Urothelium cell line (cell line): Measurements from ENCODE around the gene IL6R.

Experiments
- DNase-seq: peaks from one replicate; pipeline ENCODE4 v3.0.0; 2011; ENCODE audit warnings: low spot score, mixed read lengths
- FAIRE-seq: peaks from 2 replicates; lab custom pipeline; 2011; peaks lifted over from hg19 to GRCh38; lab: Jason Lieb, UNC

Gene IL6R

DNA sequence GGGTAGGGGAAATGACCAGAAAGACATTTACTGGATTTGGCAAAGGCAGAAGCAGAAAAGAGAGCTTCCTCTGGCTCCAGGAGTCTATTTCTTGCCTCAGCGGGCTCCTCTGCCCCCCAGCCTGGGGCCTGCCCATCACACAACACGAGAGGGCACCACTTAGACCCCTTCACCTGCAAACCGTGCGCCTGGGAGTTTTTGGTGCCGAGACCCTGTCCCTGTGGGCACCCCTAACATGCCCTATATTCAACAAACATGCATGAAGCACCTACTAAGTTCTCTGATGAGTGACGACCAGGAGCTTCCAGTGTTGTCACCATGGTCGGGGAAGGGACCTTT is 18.8 kb downstream of the IL6R start:
- DNase-seq (no peak), FAIRE-seq (no peak)

DNA sequence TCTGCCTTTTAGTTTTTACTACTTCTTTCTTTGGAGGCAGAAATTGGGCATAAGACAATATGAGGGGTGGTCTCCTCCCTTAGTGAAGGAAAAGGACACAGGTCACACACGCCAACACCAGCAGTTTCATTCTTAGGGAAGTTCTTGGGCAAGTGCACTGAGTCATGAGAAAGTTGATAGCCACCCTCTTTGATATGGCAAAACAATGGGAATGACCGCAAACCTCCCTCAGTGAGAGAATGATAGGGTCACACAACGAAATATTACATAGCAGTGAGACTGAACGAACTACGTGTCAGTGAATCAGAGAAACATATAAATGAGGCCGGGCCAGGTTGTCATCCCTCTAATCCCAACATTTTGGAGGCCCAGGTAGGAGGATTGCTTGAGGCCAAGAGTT is 20.0 kb downstream of the IL6R start:
- DNase-seq: no peak

DNA sequence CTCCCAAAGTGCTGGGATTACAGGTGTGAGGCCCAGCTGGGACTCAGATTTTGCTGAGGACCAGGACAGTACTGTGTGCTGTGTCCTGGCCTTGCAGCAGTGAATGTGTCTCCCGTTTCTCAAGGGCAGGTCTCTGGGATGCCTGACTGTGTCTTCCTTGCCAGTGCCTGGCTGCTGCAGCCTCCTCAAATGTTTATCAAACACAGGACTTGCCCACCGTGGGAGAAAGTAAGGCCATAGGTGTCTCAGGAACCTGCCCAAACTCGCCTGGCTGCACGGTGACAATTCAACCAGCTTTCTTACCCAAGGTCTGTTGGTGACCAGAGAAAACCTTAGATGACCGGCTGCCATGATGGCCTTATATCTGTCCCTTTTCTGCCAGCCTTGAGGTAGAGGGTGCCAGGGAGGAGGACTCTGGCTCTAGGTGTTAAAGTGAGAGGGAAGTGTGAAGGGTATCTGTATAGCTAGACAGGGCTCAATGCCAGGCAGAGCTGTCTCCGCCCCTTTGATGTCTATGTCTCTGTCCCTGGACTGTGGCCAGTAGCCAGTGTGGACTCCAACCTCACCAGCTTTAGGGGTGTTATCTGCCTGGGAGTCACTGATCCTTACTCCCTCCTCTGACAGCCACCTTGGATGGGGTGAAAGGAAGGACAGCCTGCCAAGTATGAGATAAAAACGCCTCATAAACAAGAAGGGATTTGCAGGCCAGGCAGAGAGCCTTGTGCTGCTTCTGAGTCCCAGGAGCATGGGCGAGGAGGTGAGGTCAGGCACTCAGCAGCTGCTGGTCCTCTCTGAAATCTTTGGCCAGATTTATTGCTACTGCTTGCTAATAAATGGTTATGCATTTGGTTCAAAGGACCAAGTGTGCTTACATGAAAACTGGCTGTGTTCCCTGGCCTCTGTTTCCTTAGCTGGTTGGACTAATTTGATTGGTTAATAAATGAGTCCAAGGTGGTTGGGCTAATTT is 22.3 kb downstream of the IL6R start:
- FAIRE-seq (no peak), DNase-seq (no peak)

More for the DNA sequence above, 20.0 kb downstream of the IL6R start:
- FAIRE-seq: no peak

DNA sequence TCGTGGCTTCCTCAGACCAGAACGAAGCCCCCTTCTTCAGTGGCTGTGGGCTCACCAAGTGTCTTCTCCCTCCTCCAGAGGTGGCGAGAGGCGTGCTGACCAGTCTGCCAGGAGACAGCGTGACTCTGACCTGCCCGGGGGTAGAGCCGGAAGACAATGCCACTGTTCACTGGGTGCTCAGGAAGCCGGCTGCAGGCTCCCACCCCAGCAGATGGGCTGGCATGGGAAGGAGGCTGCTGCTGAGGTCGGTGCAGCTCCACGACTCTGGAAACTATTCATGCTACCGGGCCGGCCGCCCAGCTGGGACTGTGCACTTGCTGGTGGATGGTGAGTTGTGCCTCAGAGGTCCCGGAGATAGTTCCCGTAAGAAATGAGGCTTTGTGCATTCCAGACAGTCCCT is 24.0 kb downstream of the IL6R start:
- FAIRE-seq: no peak

DNA sequence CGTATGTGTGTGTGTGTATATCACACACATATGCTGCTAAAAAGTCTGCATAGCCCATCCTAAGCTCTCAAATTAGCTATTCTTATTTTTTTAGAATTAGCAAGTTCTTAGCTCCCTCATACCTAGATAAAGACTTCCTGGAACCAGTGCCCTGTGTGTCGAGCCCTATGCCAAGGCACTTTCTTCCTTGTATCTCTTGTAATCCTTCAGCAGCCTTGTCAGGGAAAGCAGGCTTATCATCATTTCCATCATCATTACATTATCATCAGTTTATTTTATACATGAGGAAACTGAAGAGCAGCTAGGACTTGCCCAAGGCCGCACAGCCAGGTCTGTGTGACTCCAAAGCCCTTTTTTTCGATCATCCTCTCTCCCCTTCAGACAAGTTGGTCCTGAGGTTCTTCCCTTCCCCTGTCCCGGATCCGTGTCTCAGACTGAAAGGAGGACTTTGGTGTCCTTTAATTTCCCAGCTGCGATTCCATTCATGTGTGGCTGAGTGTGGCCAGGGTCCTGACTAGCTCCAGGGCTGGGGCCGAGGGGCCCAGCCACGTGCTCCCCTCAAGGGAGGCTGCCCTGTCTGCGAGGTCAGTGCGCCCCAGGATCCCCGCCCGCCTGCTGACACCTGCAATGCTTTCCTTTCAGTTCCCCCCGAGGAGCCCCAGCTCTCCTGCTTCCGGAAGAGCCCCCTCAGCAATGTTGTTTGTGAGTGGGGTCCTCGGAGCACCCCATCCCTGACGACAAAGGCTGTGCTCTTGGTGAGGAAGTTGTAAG is 24.9 kb downstream of the IL6R start:
- DNase-seq (no peak), FAIRE-seq (no peak)

More for the DNA sequence above, 24.0 kb downstream of the IL6R start:
- no peak for DNase-seq

DNA sequence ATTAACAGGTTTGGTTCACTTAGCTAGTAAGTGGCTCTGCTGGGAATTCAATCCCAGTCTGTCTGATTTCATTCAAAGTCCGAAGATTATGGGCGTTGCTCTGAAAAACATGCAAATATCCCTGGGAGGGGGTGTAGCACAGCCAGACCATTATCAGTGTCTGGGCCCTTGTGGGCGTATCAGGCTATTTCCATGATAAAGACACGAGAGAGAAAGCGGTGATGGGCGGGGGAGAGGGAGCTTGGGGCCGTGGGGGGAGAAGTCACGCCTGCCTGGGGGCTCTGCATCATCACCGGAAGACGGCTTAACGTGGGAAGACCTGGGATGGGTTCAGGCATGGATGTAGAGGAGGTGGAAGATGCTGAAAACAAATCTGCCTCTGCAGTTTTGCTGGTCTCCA is 25.8 kb downstream of the IL6R start:
- no peak for FAIRE-seq
- no peak for DNase-seq

DNA sequence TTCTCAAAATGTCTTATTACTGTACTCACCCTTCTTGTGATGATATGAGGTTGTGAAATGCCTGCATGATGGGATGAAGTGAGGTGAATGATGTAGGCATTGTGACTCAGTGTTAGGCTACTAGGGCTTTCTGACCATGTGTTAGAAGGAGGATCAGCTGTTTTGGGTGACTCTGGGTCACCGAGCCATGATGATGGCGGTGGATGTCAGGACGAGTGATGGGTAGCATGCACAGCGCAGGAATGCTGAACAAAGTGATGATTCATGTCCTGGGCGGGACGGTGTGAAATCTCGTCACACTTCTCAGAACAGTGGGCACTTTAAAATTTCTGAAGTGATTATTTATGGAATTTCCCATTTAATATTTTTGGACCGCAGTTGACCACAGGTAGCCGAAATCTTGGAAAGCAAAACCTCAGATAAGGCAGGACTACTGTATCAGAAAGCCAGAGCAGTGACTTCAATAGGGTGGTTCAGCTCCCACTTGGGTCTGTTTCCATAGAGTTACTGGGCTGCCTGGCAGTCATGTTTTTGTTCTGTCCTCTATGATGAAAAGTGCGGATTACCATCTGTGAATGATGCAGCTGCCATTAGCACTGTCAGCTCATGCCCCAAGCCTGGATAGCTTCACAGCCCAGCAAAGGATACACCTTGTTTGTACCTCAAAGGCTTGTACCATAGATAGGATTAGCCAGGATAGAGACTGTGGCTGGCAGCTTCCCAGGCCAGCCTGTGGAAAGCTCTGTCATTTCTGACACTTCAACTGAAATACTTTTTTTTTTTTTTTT is 26.6 kb downstream of the IL6R start:
- FAIRE-seq: peak; percentile 84
- peak; percentile 78 for DNase-seq

DNA sequence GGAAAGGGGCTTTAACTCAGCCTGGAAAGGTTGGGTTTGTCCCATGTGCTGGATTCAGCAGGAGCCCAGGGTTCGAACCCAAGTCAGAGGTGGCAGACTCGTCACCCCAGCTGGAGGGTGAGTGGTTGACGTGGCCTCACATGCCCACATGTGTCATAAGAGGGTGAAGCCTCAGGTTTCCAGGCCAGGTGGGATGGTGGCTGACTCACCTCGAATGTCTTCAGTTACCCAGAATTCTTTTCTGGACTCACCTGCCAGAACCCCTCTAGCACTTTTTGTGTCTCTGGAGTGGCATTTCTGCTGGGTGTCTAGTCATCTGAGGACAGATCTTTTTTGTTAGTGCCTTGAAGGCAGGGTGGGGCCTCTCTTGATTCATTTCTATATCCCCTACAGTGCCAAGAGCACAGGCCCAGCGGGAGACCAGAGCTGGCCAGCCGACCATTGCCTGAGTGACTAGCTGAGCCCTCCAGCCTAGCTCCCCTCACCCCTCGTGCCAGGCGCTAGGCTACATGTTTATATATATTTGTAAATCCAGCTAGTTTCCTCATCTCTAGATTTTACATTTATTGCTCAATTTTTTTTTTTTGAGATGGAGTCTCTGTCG is 28.1 kb downstream of the IL6R start:
- DNase-seq (no peak), FAIRE-seq (no peak)

DNA sequence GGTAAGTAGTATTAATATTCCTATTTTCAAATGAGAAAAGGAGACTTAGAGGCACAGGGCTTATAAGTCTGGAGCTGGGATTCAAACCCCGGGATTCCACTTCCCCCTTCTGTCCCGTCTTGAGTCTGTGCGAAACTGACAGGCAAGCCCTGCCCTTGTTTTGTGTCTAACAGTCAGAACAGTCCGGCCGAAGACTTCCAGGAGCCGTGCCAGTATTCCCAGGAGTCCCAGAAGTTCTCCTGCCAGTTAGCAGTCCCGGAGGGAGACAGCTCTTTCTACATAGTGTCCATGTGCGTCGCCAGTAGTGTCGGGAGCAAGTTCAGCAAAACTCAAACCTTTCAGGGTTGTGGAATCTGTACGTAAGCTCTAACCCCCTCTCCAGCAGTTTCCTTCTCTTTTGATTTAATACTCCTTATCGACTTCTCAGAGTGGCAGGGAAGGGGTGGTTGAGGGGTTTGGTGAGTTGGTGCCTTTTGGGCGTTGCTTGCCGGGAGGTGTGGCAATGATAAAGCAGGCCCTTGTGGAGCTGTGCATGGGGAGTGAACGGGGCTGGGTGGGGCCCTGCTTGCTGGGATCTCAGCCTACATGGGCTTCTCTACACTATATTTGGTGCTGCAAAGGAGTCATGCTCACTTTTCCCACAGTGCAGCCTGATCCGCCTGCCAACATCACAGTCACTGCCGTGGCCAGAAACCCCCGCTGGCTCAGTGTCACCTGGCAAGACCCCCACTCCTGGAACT is 29.4 kb downstream of the IL6R start:
- FAIRE-seq: no peak
- no peak for DNase-seq

DNA sequence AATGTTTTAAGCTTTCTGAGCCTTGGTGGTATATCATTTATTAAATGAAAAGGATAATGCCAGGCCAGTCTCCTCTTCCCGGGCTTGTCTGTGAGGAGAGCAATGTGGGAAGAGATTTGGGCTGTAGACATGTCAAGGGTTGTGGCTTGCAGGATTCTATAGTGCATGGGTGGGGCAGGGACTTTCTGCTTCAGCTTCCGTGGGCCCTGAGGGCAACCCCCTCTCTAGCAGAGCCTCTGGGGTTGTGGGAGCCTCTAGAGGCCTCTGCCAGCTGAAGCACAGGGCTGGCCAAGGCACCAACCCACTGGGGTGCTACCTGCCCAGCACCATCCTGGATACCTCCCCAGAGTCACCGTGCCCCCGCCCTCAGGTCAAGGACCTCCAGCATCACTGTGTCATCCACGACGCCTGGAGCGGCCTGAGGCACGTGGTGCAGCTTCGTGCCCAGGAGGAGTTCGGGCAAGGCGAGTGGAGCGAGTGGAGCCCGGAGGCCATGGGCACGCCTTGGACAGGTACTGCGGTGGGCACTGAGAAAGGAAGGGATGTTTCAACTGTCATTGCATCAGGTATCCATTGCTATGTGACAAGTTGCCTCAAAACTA is 30.6 kb downstream of the IL6R start:
- DNase-seq (no peak), FAIRE-seq (no peak)

DNA sequence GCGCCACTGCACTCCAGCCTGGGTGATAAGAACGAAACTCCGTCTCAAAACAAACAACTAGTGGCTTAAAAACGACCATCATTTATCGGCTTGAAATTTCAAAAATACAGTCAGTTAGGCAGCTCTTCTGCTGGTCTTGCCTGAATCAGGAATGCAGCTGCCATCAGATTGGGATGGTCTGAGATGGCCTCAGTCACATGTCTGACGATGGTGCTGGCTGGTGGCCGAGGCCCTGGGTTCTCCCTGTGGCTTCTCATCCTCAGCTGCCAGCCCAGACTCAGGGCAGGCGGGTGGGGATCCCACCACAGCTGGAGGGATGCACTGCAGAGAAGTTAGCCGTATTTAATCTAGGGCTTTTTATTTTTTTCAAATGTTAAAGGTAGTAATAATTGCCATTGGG is 31.3 kb downstream of the IL6R start:
- FAIRE-seq (no peak), DNase-seq (no peak)

DNA sequence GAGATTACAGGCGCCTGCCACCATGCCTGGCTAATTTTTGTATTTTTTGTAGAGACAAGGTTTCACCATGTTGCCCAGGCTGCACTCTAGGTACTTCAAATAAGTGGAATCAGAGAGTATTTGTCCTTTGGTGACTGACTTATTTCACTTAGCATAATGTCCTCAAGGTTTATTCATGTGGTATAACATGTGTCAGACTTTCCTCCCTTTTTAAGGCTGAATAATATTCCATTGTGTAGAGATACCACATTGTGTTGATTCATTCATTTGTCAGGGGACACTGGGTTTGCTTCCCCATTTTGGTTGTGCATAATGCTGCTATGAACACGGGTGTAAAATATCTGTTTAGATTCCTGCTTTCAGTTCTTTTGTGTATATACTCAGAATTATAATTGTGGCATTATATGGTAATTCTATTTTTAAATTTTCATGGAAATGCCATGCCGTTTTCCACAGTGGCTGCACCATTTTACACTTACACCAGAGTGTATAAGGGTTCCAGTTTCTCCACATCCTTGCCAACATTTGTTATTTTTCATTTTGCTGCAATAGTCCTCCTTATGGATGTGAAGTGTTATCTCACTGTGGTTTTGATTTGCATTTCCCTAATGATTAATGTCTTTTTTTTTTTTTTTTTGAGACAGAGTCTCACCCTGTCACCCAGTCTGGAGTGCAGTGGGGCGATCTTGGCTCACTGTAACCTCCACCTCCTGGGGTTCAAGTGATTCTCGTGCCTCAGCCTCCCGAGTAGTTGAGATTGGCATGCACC is 35.1 kb downstream of the IL6R start:
- DNase-seq (no peak), FAIRE-seq (no peak)

DNA sequence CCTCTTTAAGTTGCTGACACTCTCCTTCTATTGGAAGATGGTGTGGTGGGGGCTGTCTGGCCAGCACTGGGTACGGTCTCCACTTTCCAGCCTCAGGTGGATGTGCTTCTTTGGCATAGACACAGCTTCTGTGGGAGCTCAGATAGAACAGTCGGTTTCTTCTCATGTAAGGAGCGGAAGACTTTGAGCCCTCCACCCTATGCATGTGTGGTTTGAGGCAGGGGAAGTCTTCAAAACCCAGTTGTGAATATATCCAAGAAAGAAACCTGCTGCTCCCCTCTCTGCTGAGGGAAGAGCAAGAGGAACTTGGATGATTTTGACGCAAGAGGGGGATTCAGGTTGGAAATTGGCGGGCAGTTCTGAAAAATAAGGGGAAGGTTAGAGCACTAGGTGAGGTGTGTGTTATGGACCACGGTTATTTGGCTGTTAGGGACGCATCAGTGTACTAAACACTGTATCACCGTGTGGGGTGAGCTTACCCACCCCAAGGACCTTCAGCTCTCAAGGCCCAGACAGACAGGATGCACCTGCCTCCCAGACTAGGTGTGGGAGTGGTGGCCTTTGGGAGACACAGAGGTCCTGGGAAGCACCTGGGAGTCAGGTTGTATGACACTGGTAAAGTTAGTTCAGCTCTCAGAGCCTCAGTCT is 36.2 kb downstream of the IL6R start:
- DNase-seq (no peak), FAIRE-seq (no peak)

DNA sequence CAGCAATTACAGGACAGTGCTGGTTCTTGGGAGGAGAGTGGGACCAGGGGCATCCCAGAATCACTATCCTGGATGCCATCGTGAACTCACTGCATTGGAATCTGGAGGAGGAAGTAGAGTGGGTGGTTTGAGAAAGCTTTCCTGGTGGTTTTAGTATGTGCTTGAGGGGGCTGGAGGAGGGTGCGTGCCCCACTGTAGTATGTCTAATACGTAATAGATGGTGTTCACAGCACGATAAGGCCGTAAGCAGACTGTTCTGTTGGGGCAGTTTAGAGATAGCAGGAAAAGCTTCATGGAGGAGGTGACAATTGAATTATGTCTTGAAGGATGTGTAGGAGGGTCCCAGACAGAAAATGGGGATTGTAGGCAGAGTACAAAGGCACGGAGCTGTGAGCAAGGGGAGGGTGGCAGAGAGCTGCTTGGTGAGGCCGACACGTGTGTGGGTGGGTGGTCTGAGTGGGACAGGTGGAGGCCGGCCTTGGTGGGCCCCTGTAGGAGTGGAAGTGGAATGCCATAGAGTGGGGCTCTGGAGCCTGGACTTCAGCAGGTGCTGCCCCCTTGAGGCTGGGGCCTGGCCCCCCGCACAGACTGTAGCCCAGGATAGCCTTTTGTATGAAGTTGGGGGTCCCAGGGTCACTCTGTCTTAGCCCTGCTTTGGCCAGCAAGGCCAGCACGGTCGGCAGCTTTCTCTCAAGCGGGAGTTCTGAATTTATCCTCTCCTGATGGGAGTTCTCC is 37.0 kb downstream of the IL6R start:
- DNase-seq (peak; percentile 66), FAIRE-seq (no peak)

DNA sequence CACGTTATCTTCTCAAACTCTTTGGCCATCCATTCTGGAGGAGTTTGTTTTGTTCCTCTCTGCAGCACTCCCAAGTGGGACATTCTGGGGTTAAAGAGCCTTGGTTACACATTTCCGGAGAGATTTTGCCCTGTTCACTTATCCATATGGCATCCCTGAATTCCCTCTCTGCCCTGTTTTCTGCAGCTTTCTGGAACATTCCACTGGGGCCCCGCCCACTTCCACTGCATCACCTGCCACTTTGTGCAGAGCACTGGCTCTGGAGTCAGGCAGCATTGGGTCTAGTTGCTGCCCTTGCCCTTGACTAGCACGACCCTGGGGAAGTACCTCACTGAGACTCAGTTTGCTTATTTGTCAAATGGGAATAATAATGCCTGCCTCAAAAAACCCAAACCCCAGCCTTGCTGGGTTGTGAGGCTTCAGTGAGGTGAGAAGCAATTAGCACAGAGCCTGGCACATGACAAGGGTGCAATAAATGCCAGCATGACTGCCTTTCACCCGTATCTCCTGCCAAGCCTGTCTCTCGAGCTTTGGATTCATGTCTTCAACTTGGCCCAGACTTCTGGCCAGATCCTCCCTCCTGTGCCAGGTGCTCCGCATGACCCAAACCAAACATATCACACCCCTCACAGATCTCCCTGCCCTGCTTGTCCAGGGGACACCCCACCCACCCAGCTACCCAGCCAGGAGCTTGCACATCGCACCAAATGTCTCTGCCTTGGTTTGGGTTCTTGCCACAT is 38.3 kb downstream of the IL6R start:
- no peak for DNase-seq
- FAIRE-seq: no peak

DNA sequence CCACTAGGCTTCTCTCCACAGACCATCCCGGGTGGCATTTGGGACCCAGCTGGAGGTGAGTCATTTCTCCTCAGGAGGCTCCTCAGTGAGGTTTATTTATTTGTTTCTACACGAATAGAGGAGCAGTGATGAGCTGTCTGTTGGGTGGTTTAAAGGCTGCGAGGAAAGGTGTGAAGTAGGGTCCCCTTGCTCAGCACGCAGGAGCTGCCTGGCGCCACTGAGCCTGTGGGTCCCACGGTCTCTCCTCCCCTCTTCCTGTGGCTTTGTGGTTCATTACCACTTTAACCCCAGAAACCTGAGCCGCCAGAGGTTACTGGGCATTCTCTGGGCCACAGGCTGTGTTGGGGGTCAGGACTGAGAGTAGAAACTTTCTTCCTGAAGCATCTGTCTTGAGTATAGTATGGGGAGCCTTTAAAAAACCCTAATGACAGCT is 39.9 kb downstream of the IL6R start:
- peak; percentile 84 for DNase-seq
- FAIRE-seq: no peak

DNA sequence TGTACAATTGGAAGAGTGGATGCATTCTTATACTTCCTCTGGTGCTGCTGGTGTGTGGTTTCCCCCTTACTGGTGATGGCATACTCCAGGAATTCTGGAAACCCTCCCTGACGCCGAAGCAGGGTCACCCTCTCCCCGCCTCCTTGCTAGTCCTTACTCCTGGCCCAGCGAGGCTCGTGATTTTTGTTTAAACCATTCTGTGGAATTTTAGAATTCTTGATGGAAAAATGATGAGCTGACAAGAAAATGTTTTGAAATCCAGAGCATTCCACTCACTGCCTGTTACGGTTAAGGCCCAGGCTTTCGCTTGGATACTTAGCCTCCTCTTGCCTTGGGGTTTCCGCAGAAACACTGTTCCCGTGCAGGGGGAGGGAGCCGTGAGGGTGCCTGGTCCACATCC is 41.1 kb downstream of the IL6R start:
- FAIRE-seq (no peak), DNase-seq (peak; percentile 86)
